ENCODE results near the gene NOCT. TPM values are rescaled to one million over a fixed set of nuclear protein-coding genes. Genes with fewer than 3 reads are reported as not detected.

NOCT gene
- total and polyA plus RNA-seq, 2 of the 8 experiments (the other 6 are each of a cell fraction or from before 2014, with no cell fraction given) = 10.4 to 45.5 TPM

GRCh38 chr4:139022835-139023234 is 7.3 kb downstream of the NOCT start (continued):
- no peak for TF ChIP-seq JUN (IDR thresholded peaks at IDR 0.05; ENCODE audit: low read depth, low read length)

Data from H1 (cell line).